ENCODE results near the gene POP7. TPM values are rescaled to one million over a fixed set of nuclear protein-coding genes. Genes with fewer than 3 reads are reported as not detected.
A peak's percentile ranks its signal among the peaks of the same experiment; 100 is the strongest.
"Not testable (repeated sequence)": the region's sequence is repeated elsewhere in the genome, so short reads cannot be mapped to it uniquely, and the experiment has no call there.

POP7 gene
- total and polyA plus RNA-seq, 4 donors: 19.1 to 40.1 (median 33.8) TPM

GRCh38 chr7:100694098-100694745 lies 11.7 kb upstream of the POP7 start, which contains the start of gene GIGYF1:
Gene GIGYF1, minus strand, starts transcription at chr7:100694250. Its CDS starts 6,012 bp downstream, at chr7:100688238.
- TF ChIP-seq YY1 (IDR thresholded peaks at IDR 0.05) (peak; percentile 39), SP1 (IDR thresholded peaks at IDR 0.05) (no peak)
- peak within 1 kb of the TSS in 1 of 2 donors; percentile 1 for H3K9ac ChIP-seq (ENCODE audit: low read depth in 1 of 2, low read length in 2 of 2)
- DNase-seq (ENCODE audit: low spot score): peak; percentile 75
- H3K9me3 ChIP-seq (ENCODE audit: control insufficient read depth in 4 of 4, low read length in 3 of 4): no peaks in the 10 kb centered on the region
- WGBS: under 1% methylated on average over 88 of the region's 102 CpGs
- no peaks in the 10 kb centered on the region for H3K36me3 ChIP-seq (ENCODE audit: control insufficient read depth in 4 of 4, insufficient read depth in 3 of 4, low read depth in 1 of 4, low read length in 3 of 4)
- no peaks in the 10 kb centered on the region for H3K27me3 ChIP-seq (ENCODE audit: control insufficient read depth in 4 of 4, insufficient read depth in 4 of 4, low read length in 3 of 4)
- peak within 1 kb of the TSS; percentile 29 to 94 (median 56) for H3K4me3 ChIP-seq (ENCODE audit: low read depth in 1 of 3, low read length in 3 of 3)
- peaks cover 7 to 31% (median 21%) of the 10 kb centered on the region in 4 donors for H3K4me1 ChIP-seq (ENCODE audit: control insufficient read depth in 4 of 4, insufficient read depth in 4 of 4, low read length in 3 of 4)
- H3K27ac ChIP-seq (ENCODE audit: low read depth in 1 of 2, low read length in 2 of 2): peak within 1 kb of the TSS; percentile 2 to 63

- WGBS: 86% methylated on average over 6 of the region's 6 CpGs
- no peak for DNase-seq (ENCODE audit: low spot score)
- Histone ChIP-seq H3K4me1 (ENCODE audit: control insufficient read depth in 4 of 4, insufficient read depth in 4 of 4, low read length in 3 of 4) (peaks cover 7 to 23% (median 19%) of the 10 kb centered on the region in 4 donors), H3K9me3 (ENCODE audit: control insufficient read depth in 4 of 4, low read length in 3 of 4) (no peaks in the 10 kb centered on the region), H3K36me3 (ENCODE audit: control insufficient read depth in 4 of 4, insufficient read depth in 3 of 4, low read depth in 1 of 4, low read length in 3 of 4) (no peaks in the 10 kb centered on the region), H3K4me3 (ENCODE audit: low read depth in 1 of 3, low read length in 3 of 3) (no peak overlapping the region), H3K9ac (ENCODE audit: low read depth in 1 of 2, low read length in 2 of 2) (no peak overlapping the region), H3K27me3 (ENCODE audit: control insufficient read depth in 4 of 4, insufficient read depth in 4 of 4, low read length in 3 of 4) (no peaks in the 10 kb centered on the region), H3K27ac (ENCODE audit: low read depth in 1 of 2, low read length in 2 of 2) (no peak overlapping the region)
- TF ChIP-seq REST (IDR thresholded peaks at IDR 0.05) (no peak), RXRA (IDR thresholded peaks at IDR 0.05) (no peak), FOXA1 (IDR thresholded peaks at IDR 0.05) (no peak), JUND (IDR thresholded peaks at IDR 0.05) (no peak), EGR1 (IDR thresholded peaks at IDR 0.05; ENCODE audit: low read depth in 2 of 2) (no peak), HNF4G (IDR thresholded peaks at IDR 0.05) (no peak)
Observed at GRCh38 chr7:100696123-100696521, 9.8 kb upstream of the POP7 start.

- no peak overlapping the region for H3K4me3 ChIP-seq (ENCODE audit: low read depth in 1 of 3, low read length in 3 of 3)
- 61% methylated on average over 6 of the region's 6 CpGs for WGBS
- no peak overlapping the region for H3K27ac ChIP-seq (ENCODE audit: low read depth in 1 of 2, low read length in 2 of 2)
- no peaks in the 10 kb centered on the region for H3K36me3 ChIP-seq (ENCODE audit: control insufficient read depth in 4 of 4, insufficient read depth in 3 of 4, low read depth in 1 of 4, low read length in 3 of 4)
- no peaks in the 10 kb centered on the region for H3K4me1 ChIP-seq (ENCODE audit: control insufficient read depth in 4 of 4, insufficient read depth in 4 of 4, low read length in 3 of 4)
- H3K9me3 ChIP-seq (ENCODE audit: control insufficient read depth in 4 of 4, low read length in 3 of 4): no peaks in the 10 kb centered on the region
- no peak for TF ChIP-seq FOXA2 (IDR thresholded peaks at IDR 0.05)
- TF ChIP-seq TAF1 (conservative IDR thresholded peaks at IDR 0.05): no peak
- TF ChIP-seq YY1 (IDR thresholded peaks at IDR 0.05): no peak
- TF ChIP-seq HNF4A (conservative IDR thresholded peaks at IDR 0.05): no peak
- TF ChIP-seq RAD21 (IDR thresholded peaks at IDR 0.05): no peak
- no peak for TF ChIP-seq RXRA (IDR thresholded peaks at IDR 0.05)
- no peak for TF ChIP-seq SP1 (IDR thresholded peaks at IDR 0.05)
- no peak for TF ChIP-seq JUND (IDR thresholded peaks at IDR 0.05)
- TF ChIP-seq EGR1 (IDR thresholded peaks at IDR 0.05; ENCODE audit: low read depth in 2 of 2): no peak
- TF ChIP-seq NR2F2 (IDR thresholded peaks at IDR 0.05): no peak
- TF ChIP-seq HNF4G (IDR thresholded peaks at IDR 0.05): no peak
- H3K27me3 ChIP-seq (ENCODE audit: control insufficient read depth in 4 of 4, insufficient read depth in 4 of 4, low read length in 3 of 4): no peaks in the 10 kb centered on the region
- no peak overlapping the region for H3K9ac ChIP-seq (ENCODE audit: low read depth in 1 of 2, low read length in 2 of 2)
- DNase-seq (ENCODE audit: low spot score): no peak
Observed at GRCh38 chr7:100699018-100699417, 6.9 kb upstream of the POP7 start.

- not testable (repeated sequence) for H3K9me3 ChIP-seq (ENCODE audit: control insufficient read depth in 4 of 4, low read length in 3 of 4); DNase-seq (ENCODE audit: low spot score); H3K27ac ChIP-seq (ENCODE audit: low read depth in 1 of 2, low read length in 2 of 2); H3K4me3 ChIP-seq (ENCODE audit: low read depth in 1 of 3, low read length in 3 of 3); H3K4me1 ChIP-seq (ENCODE audit: control insufficient read depth in 4 of 4, insufficient read depth in 4 of 4, low read length in 3 of 4); H3K9ac ChIP-seq (ENCODE audit: low read depth in 1 of 2, low read length in 2 of 2); H3K27me3 ChIP-seq (ENCODE audit: control insufficient read depth in 4 of 4, insufficient read depth in 4 of 4, low read length in 3 of 4); H3K36me3 ChIP-seq (ENCODE audit: control insufficient read depth in 4 of 4, insufficient read depth in 3 of 4, low read depth in 1 of 4, low read length in 3 of 4)
- 75% methylated on average over 3 of the region's 3 CpGs for WGBS
Observed at GRCh38 chr7:100701089-100701488, 4.8 kb upstream of the POP7 start.
